Stimulated activated CD4-positive, alpha-beta T cell treated with anti-CD3 and anti-CD28 coated beads, Interleukin-4, amount 100 ng/mL, for 1 hour (primary cell): ENCODE results near the gene ZNF668.
"Not testable (repeated sequence)": the region's sequence is repeated elsewhere in the genome, so short reads cannot be mapped to it uniquely, and the experiment has no call there.

ENCODE experiments used
- DNase-seq: peaks from one replicate; pipeline ENCODE4 v3.0.0-alpha.2; 2020

Gene ZNF668

DNA sequence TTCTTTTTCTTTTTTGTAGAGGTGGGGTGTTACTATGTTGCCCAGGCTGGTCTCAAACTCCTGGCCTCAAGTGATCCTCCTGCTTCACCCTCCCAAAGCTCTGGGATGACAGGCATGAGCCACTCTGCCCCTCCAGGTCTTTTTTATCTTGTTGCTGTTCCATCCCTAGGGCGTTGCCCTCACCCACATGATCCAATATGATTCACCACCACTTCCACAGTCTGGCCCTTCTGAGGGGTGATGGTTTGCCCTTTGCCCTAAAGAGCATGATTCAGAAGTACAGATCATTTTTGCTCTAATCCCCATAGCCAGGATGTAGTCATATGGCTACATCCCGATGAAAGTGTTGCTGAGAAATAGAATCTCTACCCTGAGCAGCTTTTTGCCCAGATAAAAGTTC lies 21.9 kb downstream of the ZNF668 start:
- DNase-seq: no peak

DNA sequence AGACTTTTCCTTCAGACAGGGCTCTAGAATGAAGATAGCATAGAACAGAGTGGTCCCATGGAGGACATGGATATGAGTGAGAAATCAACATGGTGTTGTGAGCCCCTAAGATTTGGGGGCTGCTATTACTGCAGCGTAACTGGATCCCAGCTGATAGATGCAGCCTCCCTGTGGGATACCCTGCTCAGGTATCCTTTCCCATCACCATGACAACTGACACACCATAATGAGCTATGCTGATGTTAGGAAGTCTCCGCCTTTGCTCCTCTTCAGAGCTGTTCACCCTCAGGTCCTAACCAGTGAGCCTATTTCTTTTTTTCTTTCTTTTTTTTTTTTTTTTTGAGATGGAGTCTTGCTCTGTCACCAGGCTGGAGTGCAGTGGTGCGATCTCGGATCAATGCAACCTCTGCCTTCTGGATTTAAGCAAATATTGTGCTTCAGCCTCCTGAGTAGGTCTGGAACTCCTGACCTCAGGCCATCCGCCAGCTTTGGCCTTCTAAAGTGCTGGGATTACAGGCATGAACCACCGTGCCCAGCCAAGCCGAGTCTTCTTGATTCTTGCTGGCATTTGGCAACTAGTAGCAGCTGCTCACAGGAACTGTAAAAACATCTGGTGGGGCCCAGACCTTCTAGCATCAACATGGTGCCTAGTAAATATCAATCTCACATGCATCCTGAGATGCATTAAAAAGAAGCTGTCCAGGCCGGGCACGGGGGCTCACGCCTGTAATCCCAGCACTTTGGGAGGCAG lies 23.6 kb downstream of the ZNF668 start:
- DNase-seq: no peak

DNA sequence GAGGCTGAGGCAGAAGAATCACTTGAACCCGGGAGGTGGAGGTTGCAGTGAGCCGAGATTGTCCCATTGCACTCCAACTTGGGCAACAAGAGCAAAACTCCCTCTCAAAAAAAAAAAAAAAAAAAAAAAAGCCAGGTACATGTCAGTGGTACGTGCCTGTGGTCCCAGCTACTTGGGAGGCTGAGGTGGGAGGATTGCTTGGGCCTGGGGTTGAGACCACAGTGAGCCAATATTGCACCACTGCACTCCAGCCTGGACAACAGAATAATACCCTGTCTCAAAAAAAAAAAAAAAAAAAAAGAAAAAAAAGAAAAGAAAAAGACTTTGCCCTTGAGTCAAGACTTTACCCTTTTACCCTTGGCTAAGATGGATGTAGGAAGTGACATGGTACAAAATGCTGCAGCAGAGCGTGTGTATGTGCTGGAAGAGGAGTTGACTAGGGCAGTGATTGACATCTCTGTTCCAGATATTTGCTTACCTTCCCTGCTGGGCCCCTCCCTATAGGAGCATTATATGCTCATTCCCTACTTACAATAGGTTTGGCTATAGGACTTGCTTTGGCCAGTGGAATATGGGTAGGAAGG lies 30.1 kb downstream of the ZNF668 start:
- no peak for DNase-seq

DNA sequence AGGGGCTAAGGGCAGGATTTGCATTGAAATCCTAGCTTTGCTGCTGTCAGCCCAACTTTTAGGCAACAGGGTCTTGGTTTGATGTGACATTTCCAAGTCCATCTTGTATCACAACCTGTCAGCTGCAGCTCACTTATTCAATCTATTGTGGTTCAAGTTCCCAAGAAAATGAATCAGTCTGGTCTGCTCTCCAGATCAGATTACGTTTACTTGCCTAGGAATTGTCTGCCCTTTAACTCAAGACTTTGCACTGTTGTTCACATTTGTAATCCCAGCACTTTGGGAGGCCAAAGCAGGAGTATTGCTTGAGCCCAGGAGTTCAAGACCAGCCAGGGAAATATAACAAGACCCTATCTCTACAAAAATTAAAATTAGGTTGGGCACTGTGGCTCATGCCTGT lies 30.7 kb downstream of the ZNF668 start:
- no peak for DNase-seq

DNA sequence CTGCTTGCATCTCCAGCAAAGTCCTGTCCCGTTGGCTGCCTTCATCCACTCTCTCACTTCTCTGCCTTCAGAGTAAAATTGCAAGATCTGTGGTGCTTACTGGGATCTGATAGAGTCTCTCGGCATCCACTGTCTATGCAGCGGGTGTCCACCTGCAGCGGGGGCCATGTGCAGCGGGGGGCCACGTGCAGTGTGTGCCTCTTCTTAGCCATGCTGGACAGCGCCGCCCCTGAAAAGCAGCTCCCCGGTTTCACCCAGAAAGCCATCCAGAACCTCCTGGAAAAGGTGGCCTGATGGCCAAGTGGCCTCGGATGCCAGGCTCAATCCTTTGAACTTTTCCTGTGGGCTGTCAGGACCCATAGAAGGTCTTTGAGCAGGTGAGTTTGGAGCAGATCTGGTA lies 31.2 kb downstream of the ZNF668 start:
- no peak for DNase-seq

DNA sequence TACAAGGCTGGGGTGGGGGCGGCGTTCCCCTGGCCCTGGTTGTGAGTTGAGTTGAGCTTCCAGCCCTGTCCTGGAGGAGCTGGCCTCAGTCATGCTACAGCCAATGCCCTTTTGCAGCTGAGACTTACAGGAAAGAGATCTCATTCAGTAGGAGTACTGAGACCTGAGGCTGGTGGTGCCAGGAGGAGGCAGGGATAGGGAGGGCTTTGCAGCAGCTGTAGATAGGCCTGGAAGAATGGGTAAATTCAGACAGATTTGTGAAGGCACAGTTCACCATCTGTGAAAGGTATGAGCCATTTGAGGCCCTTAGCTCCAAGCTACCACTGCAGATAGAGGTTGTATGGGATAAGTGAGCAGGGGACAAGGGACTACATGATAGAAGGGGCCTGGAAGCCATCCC lies 35.0 kb downstream of the ZNF668 start:
- no peak for DNase-seq

DNA sequence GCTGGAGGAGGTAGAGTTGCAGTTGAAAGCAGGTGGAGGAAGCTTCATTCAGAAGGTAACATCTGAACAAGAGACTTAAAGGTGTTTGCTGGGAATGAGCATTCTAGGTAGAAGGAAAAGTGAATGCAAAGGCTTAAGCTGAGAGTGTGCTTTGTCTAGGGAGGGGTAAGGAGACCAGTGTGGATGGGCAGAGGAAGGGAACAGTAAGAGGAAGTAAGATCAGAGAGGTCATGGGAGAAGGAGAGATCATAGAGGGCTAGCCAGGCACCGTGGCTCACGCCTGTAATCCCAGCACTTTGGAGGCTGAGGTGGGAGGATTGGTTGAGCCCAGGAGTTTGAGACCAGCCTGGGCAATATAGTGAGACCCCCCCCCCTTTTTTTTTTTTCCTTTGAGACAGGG lies 37.3 kb downstream of the ZNF668 start:
- DNase-seq: no peak

DNA sequence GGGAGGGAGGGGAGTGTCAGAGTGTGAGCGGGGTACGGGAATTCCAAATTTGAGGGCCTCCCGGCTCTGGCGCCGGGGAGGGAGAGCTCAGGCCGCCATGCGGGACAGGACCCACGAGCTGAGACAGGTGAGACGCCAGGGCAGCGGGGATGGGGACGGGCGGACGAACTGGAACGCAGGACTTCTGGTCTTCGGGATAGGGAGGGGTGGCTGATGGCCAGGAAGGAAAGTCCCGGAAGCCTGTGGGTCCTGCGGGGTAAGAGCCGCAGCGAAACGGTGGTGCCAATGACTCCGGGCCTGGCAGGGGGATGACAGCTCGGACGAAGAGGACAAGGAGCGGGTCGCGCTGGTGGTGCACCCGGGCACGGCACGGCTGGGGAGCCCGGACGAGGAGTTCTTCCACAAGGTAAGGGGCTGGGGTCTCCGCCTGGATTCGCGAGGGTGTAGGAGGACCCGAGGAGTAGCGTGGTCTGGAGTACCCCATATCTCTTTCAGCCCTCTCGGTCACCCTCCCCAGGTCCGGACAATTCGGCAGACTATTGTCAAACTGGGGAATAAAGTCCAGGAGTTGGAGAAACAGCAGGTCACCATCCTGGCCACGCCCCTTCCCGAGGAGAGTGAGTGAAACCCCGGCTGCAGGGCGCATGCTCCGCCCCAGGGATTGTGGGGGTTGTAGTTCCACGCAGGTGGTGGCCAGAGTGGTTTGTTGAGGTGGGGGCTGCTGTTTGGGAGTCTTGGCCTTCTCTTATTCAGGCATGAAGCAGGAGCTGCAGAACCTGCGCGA lies 40.1 kb downstream of the ZNF668 start:
- DNase-seq: peak; percentile 87

DNA sequence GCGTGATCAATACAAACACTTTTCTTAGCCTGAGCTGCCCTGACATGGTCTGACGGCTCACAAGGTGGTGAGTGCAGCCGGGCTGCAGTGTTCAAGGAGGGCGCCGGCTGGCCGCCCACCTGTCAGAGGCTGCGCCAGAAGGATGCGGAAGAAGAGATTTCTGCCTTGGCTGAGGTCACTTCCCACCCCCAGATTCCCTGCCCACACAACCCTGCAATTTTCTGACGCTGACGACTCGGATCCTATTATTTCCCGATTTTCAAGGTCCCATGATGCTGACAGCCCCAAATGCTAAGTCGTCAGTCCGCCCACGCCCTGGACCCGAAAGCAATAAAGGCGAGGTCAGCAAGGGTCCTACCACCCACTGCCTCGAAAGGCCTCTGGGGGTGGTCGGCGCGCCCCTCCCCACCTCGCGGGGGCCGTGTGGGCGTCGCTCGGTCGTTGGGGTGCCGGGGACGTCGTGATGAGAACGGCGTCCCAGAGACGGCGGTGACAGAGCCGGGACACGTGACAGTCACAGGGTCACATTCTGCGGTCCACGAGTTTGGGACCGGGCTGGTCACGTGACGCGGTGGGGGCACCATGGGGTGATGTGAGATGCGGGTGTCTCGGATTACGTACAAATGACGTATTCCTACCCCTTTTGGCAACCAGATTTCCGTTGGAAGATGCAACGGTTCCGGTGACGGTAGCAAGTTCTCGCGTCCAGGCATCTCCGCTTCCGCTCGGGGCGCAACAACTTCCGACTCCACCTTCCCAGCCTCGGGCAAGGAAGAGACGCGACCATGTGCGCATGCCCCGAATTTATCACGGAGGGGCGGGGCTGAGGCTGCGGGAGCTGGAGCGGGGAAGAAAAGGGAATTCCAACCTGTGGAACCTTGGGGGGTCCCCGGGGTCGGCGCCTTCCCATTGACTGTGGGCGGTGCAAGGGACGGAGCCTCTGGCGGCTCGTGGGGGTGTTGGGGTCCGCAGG lies 41.0 kb downstream of the ZNF668 start, which contains the start of gene STX4:
TSS of gene STX4 (plus strand) at position 823 of the 973 bp plus-strand sequence. CDS start 248 bp downstream, outside the sequence.
- DNase-seq: peak; percentile 96

DNA sequence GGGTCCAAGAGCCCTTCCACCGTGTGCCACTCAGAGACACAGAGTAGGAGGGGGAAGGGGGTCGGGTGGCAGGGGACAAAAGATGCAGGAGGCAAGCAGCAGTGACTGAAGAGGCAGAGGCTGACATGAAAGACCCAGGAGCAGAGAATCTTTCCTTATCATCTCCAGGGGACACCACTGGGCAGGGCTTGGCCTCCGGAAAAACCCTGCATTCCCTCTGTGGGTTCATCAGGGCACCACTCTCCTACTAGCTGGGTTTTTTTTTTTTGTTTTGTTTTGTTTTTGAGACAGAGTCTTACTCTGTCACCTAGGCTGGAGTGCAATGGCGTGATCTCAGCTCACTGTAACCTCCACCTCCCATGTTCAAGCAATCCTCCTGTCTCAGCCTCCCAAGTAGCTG lies 42.8 kb downstream of the ZNF668 start:
- DNase-seq: no peak

DNA sequence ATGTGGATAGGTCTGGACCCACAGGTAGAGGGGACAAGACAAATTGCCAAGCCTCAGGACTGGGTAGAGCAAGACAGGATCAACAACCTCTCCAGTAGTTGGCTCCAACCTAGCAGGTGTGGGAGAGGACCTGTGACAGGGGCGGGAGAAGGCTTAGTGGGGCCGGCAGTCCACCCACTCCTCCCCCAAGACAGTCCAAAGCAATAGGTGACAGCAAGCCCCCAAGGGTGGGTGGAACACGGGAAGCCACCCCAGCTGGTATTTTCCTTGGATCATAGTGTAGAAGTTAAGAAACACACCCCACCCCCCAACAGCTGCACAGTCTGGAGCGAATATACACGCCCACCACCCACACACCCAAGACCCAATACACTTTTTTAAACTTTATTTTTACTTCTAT lies 44.8 kb downstream of the ZNF668 start:
- no peak for DNase-seq

DNA sequence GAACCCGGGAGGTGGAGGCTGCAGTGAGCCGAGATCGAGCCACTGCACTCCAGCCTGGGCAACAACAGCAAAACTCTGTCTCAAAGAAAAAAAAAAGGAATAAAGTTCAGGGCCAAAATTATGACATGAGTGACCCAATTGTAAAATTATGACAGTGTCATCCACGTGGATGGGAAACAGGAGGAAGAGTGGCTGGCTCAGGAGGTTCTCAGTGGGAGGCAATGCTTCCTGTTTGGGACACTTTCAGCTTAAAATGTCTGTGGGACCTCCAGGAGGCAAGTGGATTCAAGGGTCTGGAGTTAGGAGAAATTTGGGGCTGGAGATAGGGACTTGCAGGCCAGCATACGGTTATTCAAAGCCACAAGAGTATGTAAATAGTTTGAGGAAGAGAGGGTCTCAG lies 48.7 kb downstream of the ZNF668 start:
- DNase-seq: no peak

DNA sequence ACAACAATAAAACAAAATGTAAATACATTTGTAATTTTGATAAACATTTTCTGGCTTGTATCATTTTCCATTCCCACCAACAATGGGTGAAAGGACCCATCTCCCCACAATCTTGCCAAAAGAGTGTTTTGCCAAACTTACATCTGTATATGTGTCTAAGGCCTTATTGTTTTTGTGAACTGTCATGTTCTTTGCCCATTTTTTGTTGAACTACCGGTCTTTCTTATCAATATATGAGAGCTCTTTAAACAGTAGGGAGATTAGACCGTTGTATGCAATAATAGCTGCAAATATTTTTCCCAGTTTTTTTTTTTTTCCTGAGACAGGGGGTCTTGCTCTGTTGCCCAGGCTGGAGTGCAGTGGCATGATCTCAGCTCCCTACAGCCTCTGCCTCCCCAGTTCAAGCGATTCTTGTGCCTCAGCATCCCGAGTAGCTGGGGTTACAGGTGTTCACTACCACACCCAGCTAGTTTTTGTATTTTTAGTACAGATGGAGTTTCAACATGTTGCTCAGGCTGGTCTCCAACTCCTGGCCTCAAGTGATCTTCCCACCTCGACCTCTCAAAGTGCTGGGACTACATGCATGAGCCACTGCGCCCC lies 50.3 kb downstream of the ZNF668 start:
- DNase-seq: no peak

DNA sequence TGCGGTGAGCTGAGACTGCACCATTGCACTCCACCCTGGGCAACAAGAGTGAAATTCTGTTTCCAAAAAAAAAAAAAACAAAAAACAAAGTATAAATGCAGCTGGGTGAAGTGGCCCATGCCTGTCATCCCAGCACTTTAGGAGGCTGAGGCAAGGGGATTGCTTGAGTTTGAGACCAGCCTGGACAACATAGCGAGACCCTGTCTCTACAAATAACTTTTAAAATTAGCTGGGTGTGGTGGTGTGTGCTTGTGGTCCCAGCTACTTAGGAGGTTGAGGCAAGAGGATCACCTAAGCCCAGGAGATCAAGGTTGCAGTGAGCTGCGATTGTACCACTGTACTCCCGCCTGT lies 50.8 kb downstream of the ZNF668 start:
- DNase-seq: no peak

DNA sequence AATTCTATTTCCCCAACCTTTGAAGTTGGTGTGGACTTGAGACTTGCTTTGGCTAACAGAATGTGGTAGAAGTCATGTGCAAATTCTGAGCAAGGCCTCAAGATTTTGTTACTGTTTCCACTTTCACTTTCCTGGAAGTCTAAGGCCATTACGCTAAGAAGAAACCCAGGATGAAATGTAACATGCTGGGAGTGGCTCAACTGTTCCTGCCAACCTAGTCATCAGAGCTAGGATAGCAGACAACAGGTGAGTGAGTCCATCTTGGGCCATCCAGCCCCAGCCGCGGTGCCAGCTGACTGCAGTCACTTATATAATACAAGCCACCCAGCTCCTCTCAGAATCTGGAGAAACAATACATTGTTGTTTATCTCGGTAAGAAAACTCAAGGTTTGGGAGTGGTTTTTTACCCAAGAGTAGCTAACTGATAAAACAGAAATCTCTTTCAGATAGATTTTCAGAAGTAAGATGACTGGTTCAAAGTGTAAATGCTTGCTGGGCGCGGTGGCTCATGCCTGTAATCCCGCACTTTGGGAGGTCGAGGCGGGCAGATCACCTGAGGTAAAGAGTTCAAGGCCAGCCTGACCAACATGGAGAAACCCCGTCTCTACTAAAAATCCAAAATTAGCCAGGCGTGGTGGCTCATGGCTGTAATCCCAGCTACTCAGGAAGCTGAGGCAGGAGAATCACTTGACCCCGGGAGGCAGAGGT lies 51.3 kb downstream of the ZNF668 start:
- no peak for DNase-seq

DNA sequence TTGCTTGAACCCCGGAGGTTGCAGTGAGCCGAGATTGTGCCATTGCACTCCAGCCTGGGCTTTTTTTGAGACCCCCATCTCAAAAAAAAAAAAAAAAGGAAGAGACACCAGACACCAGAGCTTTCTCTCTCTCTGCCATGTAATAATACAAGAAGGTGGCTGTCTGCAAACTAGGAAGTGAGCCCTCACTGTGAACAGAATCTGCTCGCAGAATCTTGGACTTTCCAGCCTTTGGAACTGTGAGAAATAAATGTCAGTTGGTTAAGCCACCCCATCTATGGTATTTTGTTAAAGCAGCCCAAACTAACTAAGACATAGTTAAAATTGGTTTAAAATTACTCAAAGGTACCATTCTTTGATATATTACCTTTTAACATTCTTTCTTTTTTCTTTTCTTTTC lies 53.5 kb downstream of the ZNF668 start:
- no peak for DNase-seq

DNA sequence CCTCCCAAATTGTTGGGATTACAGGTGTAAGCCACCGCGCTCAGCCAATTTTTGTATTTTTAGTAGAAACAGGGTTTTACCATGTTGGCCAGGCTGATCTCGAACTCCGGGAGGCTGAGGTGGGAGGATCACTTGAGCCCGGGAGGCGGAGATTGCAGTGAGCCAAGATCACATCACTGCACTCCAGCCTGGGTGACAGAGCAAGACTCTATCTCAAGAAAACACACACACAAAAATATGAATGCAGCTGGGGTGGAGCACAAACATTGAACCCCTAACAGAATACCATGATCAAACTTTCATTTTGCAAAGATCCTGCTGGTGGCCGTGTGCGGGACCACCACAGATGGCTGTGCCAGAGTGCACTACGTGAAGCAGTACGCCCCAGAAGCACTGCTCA lies 56.3 kb downstream of the ZNF668 start:
- DNase-seq: not testable (repeated sequence)

DNA sequence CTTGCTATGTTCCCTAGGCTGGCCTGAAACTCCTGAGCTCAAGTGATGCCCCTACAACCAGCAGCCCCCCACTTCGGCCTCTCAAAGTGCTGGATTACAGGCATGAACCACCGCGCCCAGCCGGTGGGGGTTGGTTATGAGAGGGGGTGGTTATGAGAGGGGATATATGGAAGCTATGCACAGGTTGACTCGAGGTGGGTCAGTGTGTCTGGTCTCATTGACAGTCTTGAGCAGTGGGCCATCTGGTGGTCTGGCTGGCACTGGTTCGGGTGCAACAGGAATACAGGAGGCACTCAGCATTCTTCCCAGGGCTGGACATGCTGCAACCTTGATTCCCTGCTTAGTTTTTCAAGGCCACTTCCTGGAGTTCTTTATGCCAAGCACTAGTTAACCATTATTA lies 58.0 kb downstream of the ZNF668 start:
- DNase-seq: no peak

DNA sequence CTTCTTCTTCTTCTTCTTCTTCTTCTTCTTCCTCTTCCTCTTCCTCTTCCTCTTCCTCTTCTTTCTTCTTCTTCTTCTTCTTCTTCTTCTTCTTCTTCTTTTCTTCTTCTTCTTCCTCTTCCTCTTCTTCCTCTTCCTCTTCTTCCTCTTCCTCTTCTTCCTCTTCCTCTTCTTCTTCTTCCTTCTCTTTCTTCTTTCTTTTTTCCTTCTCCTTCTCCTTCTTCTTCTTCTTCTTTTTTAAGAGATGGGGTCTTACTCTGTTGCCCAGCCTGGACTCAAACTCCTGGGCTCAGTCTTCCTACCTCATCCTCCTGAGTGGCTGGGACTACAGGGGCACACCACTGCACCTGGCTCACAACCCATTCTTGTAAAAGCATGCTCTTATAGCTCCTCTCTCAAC lies 60.7 kb downstream of the ZNF668 start:
- not testable (repeated sequence) for DNase-seq

DNA sequence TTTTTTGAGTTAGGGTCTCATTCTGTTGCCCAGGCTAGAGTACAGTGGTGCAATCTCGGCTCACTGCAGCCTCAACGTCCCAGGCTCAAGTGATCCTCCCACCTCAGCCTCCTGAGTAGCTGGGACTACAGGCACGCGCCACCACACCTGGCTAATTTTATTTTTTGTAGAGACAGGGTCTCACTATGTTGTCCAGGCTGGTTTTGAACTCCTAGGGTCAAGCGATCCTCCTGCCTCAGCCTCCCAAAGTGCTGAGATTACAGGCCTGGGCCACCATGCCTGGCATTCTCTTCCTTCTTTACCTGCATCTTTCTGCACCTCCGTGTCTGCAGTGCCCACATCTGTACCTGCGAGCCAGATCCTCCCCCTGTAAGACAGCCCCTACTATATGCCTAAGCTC lies 62.2 kb downstream of the ZNF668 start:
- DNase-seq: not testable (repeated sequence)
